Right renal pelvis (tissue), 4 donors: Measurements from ENCODE around the gene BHLHE23. TPM values are rescaled to one million over a fixed set of nuclear protein-coding genes. Genes with fewer than 3 reads are reported as not detected.

Experiments
- DNase-seq, 4 donors: peaks; one replicate each; pipeline ENCODE4 v3.0.0-alpha.2; 2013; ENCODE audit warnings: low read depth in 4 of 4, low spot score in 3 of 4, missing footprints in 1 of 4
- polyA plus RNA-seq, 4 donors: library from polyadenylated mRNA; unstranded; fragments of 120-200 nt; gene quantifications; one replicate each; pipeline ENCODE4 v1.2.1, GENCODE V29; 2013; ENCODE audit not compliant: insufficient read length in 4 of 4

BHLHE23 gene
- polyA plus RNA-seq, 4 donors: 0.08 TPM; not detected in 3

GRCh38 chr20:62993856-62994494 lies 12.8 kb downstream of the BHLHE23 start:
- no peak for DNase-seq

- DNase-seq: no peak
Measured at GRCh38 chr20:62991863-62992262, 14.9 kb downstream of the BHLHE23 start.

- DNase-seq: no peak
Measured at GRCh38 chr20:62991196-62991807, 15.5 kb downstream of the BHLHE23 start.

GRCh38 chr20:62990306-62990825 lies 16.4 kb downstream of the BHLHE23 start:
- no peak for DNase-seq

DNA sequence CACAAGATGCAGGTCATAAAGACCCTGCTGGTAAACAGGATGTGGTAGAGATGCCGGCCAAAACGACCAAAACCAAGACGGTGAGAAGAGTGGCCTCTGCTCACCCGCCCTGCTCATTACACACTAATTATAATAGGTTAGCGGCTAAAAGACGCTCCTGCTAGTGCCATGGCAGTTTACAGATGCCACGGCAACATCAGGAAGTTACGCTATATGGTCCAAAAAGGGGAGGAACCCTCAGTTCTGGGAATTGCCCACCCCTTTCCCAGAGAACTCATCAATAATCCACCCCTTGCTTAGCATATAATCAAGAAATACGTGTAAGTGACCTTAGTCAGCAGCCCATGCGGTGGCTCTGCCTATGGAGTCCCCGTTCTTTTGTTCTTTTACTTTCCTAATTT lies 17.6 kb downstream of the BHLHE23 start:
- DNase-seq: no peak

- no peak for DNase-seq
Measured at GRCh38 chr20:62987114-62987513, 19.6 kb downstream of the BHLHE23 start.

DNA sequence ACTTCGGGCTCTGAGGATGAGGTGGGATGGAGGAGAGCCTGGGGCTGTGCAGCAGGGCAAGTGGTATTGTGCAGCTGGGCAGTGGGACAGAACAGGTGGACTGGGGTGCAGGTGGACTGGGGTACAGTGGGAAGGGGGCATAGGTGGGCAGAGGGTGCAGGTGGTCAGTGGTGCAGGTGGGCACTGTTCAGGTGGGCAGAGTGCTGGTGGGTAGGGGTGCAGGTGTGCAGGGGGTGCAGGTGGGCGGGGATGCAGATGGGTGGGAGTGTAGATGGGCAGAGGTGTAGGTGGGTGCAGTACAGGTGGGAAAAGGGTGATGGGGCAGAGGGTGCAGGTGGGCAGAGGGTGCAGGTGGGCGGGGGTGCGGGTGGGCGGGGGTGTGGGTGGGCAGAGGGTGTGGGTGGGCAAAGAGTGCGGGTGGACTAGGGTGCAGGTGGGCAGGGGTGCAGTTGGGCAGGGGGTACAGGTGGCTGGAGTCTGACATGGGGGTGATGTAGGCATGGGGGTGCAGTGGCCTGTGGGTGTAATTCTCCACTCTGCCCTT lies 20.4 kb downstream of the BHLHE23 start:
- DNase-seq: no peak

- DNase-seq: no peak
Measured at GRCh38 chr20:62985444-62985778, 21.4 kb downstream of the BHLHE23 start.

DNA sequence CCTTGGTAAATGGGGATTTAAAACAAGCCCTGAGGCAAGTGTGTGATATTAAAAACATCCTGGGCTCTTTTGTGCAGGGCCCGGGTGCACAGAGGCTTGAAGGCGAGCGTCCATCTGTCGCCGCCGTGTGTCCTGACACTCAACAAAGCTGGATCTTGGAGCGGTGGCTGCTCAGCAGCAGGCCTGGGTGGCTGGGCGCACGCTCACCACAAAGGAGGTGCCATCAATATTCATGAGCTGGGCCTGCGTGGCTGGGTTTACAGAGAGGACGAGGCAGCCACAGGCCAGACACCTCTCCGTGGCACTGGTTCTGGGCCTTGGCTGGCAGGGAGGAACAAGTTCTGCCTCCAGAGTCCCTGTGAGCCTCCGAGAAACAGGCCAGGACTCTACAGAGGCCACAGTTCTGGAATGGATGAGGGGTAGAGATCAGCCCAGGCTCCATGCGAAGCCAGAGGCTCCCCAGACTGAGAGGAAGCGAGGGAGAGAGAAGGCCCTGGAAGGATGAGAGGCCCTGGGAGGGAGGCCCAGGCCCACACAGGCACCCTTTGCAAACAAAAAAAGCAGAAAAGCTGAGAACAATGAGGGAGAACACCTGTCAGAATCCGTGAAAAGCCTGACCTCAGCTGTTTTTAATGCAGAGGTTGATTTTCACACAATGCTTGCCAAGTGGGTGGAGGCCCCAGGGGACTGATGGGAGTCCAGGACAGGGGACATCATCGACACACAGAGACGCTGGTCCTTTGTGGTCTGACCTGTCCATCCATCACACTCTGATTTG lies 21.9 kb downstream of the BHLHE23 start:
- no peak for DNase-seq

DNA sequence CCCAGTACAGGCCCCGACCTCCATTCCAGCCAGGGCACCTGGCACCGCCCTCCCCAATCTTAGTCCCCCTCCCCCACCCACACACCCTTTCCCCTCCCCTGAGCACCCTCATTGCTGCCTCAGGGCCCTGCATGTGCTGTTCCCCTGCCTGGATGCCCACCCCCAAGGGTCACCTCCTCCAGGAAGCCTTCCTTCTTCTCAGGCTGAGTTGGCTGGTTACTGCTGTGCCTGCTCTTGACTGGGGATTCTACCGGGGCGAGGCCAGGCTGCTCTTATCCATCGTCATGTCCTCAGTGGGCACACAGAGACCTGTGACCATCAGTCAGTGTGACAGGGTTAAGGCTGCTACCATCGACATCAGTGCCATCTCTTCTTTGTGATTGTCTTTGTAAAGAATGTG lies 23.6 kb downstream of the BHLHE23 start:
- DNase-seq: no peak

DNA sequence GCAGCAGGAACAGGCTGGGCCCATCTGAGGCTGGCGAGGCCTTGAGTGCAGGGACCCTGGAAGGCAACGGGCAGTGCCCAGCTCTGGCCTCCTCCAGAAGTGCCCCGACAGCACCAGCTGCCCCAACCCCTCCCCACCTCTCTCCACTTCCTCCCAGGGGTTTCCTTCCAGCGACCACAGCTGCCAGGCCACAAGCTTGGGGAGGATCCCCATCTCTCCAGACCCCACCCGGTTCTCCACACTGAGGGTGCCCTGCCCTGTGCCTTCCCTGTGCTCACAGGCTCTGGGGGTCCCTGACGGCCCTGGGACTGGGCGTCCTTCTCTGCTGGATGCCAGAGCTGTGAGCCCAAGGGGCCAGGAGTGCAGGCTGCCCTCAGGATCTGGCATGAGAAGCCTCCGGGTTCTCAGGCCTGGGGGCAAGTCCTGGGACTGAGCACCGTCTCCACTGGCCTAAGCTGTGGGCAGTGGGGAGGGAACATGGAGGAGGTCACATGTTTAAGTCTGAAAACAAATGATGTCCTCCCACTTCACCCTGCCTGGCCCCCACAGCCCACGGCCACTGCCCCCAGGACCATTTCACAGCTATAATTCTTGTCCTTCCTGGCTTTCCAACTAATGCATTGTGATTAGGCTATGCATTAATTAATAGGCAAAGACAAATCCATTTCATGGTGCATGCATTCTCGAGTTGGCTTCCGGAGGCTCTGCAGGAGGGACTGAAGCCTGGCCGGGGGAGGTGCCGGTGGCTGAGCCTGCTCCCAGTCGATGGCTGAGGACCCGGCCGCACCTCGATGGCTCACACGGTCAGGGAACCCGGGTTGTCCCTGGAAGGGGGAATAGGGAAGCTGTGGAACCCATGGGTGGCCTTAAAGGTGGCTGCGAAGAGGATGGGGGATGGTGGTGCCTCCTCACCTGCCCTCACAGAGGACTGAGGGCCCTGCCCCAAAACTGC lies 24.4 kb downstream of the BHLHE23 start:
- no peak for DNase-seq

DNA sequence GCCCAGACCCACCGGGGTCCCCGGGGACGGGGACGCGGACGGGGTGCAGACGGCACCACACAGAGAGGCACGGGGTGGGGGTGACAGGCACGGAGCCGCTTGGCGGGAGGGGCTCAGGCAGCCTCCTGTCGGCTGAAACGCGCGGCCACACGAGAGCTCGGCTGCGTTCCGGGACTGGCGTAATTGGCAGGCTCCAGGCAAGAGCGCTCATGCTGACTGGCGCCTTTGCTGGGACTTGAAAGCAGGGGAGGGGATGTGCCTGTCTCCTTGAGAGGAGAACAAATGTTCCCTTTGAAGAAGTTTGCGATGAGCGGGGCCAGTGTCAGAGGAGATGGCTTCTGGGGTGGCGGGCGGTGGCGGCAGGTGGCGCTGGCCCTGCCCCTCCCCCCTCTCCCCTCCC lies 25.8 kb downstream of the BHLHE23 start:
- no peak for DNase-seq

GRCh38 chr20:62980380-62980960 lies 26.3 kb downstream of the BHLHE23 start:
- DNase-seq: no peak

GRCh38 chr20:62979876-62980373 lies 26.8 kb downstream of the BHLHE23 start:
- DNase-seq: no peak

GRCh38 chr20:62979310-62979709 lies 27.5 kb downstream of the BHLHE23 start:
- no peak for DNase-seq

- DNase-seq: no peak
Measured at GRCh38 chr20:62978561-62978943, 28.2 kb downstream of the BHLHE23 start.

DNA sequence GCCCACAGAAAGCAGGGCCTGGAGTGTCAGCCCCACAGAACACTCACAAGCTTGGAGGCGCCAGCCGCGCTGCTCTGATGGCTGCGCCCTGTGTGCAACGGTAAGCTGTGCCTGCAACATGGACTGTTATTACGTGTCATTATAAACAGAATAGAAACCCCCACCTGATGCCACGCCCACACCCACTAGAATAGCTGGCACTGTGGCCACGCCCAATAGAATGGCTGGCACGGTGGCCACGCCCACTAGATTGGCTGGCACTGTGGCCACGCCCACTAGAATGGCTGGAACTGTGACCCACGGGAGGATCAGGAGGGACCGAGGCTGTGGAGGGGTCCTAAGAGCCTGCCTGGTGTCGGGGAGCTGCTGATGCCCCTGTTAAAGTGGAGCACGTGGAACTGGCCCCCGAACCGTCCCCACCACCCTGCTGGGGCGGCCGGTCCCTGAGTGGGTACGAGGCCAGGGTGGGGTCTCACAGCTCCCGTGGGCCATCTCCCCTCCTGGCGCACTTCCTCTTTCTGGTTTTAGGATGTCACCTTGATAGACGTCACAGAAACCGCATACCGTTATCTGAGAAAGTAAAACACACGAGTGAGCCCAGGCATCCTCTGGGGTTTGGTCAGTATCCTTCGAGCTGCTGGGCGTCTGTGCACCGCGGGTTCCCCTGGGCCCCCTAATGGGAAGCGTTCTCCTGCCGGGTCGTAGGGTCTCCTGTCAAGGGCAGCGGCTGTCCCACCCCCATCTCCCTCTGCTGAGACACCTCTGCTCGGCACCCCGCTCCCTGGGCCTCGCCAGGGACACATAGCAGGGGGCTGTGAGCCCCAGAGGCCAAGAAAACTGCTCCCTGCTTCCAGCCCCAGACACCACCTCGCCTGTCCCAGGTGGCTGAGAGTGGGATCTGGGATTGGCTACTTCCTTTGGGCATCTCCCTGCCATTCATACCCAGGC lies 28.9 kb downstream of the BHLHE23 start:
- no peak for DNase-seq

- DNase-seq: no peak
Measured at GRCh38 chr20:62976886-62977285, 29.9 kb downstream of the BHLHE23 start.
